Spleen (tissue), 10 donors: ENCODE data around the gene DEFB110. TPM values are rescaled to one million over a fixed set of nuclear protein-coding genes. Genes with fewer than 3 reads are reported as not detected.

Experiments
- polyA plus RNA-seq, 3 donors: library from polyadenylated mRNA; stranded (reverse); fragments of 200-250 nt; gene quantifications; one replicate each; pipeline ENCODE4 v1.2.1, GENCODE V29; 2013
- total RNA-seq, 7 donors: library from RNA; depleted of rRNA in 3 of 7; stranded (reverse); fragments of >200 nt in 3 of 7; fragmentation: NEBNext Ultra II Directional in 4 of 7; extraction: Animal tissue kit (Norgen Biotek cat#: 25700) in 4 of 7; gene quantifications; one replicate each; pipeline versions ENCODE4 v1.1.0 to v1.2.1, GENCODE V29; 2016 to 2021
- donor health status: healthy with polysubstance abuse.
- donor health status: DM: no; HTN: no; CAD: no; lungs with moderate emphysema.
- donor health status: DM: no; HTN: no; CAD: no.
- donor health status: Bipolar disorder and iron deficiency.
- donor health status: healthy.
- donor health status: DM: no; HTN: no; CAD: no.
- donor health status: DM: yes; HTN: yes; CAD: no.

Gene DEFB110
- total and polyA plus RNA-seq, 10 donors, result not detected

Other genes with a start within 250 kb of the DEFB110 start
- gene PGK2, start 234.7 kb downstream of the DEFB110 start, total RNA-seq, result not detected
- gene PGK2, start 234.7 kb downstream of the DEFB110 start, polyA plus RNA-seq, result not detected
- not detected for gene CRISP1, start 155.5 kb downstream of the DEFB110 start, total RNA-seq
- gene CRISP1, start 155.5 kb downstream of the DEFB110 start, polyA plus RNA-seq, result not detected
- gene DEFB114, start 57.8 kb downstream of the DEFB110 start, total RNA-seq, result not detected
- not detected for gene DEFB114, start 57.8 kb downstream of the DEFB110 start, polyA plus RNA-seq
- not detected for gene DEFB113, start 52.4 kb downstream of the DEFB110 start, total RNA-seq
- gene DEFB113, start 52.4 kb downstream of the DEFB110 start, polyA plus RNA-seq, result not detected
- gene DEFB112, start 27.9 kb upstream of the DEFB110 start, total RNA-seq, result not detected
- not detected for gene DEFB112, start 27.9 kb upstream of the DEFB110 start, polyA plus RNA-seq